ENCODE results near the gene IFITM2.
"Not testable (repeated sequence)": the region's sequence is repeated elsewhere in the genome, so short reads cannot be mapped to it uniquely, and the experiment has no call there.

DNA sequence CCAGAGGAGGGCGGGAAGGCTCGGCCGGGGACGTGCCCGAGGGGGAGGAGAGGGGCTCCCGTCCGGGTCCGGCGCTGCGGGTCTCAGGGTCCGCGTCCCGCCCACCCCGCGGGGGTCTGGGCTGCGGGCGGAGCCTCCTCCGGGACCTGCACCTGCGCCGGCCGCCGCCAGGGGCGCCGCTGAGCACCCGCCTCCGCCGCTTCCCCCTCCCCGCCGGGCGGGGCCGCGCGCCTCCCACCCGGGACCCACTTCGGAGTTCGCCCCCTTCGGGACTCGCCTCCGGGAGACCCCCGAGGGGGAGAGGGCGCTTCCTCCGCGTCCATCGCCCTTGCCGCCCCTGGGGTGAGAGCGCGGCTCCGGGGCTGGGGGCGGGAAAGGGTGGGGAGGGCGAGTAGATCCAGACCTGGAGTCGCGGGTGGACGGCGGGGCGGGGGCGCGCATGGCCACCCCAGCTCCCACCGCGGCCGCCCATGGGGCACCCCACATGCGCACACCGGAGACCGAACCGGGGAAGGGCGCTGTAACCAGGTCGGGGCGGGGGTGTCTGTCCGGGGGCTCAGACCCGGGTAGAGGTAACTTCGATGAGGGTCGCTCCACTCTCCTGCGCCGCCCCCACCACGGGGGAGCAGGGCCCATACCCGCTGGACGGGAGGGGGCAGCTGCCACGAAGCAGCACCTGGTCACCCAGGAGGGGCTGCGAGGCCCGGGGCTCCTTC, 10.9 kb downstream of the IFITM2 start:
- TF ChIP-seq MAX (IDR thresholded peaks at IDR 0.05); YY1 (IDR thresholded peaks at IDR 0.05; ENCODE audit: low read depth); RAD21 (IDR thresholded peaks at IDR 0.05; ENCODE audit: low read depth); TEAD4 (IDR thresholded peaks at IDR 0.05); EP300 (IDR thresholded peaks at IDR 0.05; ENCODE audit: borderline replicate concordance); CEBPB (IDR thresholded peaks at IDR 0.05); FOXM1 (IDR thresholded peaks at IDR 0.05; ENCODE audit: borderline replicate concordance, low read depth): not testable (repeated sequence)
- 0 out of 2 replicates have a peak, but pooled peaks have one; percentile 35 for TF ChIP-seq ZBTB7A (IDR thresholded peaks at IDR 0.05; ENCODE audit: low read depth)
